Mesothelial cell of epicardium (in vitro differentiated cells): ENCODE measurements around the gene TRNP1. TPM values are rescaled to one million over a fixed set of nuclear protein-coding genes. Genes with fewer than 3 reads are reported as not detected.

Experiments used
- DNase-seq, 2 experiments: peaks; one replicate each; pipeline ENCODE4 v3.0.0; 2021; ENCODE audit warnings: low spot score in 2 of 2; ENCODE audit not compliant: unreplicated experiment in 2 of 2
- H3K27ac Mint-ChIP-seq: 2 replicates; pipeline ENCODE4 v1.8.0; 2021; ENCODE audit warnings: mixed read lengths
- H3K27me3 Mint-ChIP-seq: 2 replicates; pipeline ENCODE4 v1.8.0; 2021; ENCODE audit warnings: low read depth, mixed read lengths
- H3K36me3 Mint-ChIP-seq: 2 replicates; pipeline ENCODE4 v1.8.0; 2021; ENCODE audit warnings: mixed read lengths
- H3K4me1 Mint-ChIP-seq: 2 replicates; pipeline ENCODE4 v1.8.0; 2021; ENCODE audit warnings: mixed read lengths
- H3K4me3 Mint-ChIP-seq: 2 replicates; pipeline ENCODE4 v1.8.0; 2021; ENCODE audit warnings: mild to moderate bottlenecking, moderate library complexity, mixed read lengths
- H3K9me3 Mint-ChIP-seq: 2 replicates; pipeline ENCODE4 v1.8.0; 2021; ENCODE audit warnings: mixed read lengths
- total RNA-seq: library from RNA; stranded (reverse); gene quantifications from 3 replicates; pipeline ENCODE4 v1.2.1, GENCODE V29; 2021
- TF ChIP-seq, protein P1 (sequence below): fragments of 200-600 bp; sonication (generic); IDR thresholded peaks from one replicate; pipeline ENCODE4 v1.5.0; 2021; ENCODE audit warnings: antibody characterized with exemption; ENCODE audit not compliant: unreplicated experiment

The TRNP1 gene
- total RNA-seq, 1 donor from 2014 or later = 29.3 TPM

GRCh38 chr1:27045973-27046558 lies 52.6 kb downstream of the TRNP1 start:
- no peaks in the 10 kb centered on the region for H3K9me3 Mint-ChIP-seq
- H3K27me3 Mint-ChIP-seq = no peaks in the 10 kb centered on the region
- peak; percentile 50 to 80 for DNase-seq
- TF ChIP-seq, protein P1, sequence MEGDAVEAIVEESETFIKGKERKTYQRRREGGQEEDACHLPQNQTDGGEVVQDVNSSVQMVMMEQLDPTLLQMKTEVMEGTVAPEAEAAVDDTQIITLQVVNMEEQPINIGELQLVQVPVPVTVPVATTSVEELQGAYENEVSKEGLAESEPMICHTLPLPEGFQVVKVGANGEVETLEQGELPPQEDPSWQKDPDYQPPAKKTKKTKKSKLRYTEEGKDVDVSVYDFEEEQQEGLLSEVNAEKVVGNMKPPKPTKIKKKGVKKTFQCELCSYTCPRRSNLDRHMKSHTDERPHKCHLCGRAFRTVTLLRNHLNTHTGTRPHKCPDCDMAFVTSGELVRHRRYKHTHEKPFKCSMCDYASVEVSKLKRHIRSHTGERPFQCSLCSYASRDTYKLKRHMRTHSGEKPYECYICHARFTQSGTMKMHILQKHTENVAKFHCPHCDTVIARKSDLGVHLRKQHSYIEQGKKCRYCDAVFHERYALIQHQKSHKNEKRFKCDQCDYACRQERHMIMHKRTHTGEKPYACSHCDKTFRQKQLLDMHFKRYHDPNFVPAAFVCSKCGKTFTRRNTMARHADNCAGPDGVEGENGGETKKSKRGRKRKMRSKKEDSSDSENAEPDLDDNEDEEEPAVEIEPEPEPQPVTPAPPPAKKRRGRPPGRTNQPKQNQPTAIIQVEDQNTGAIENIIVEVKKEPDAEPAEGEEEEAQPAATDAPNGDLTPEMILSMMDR = peak; percentile 97
- no peaks in the 10 kb centered on the region for H3K4me1 Mint-ChIP-seq
- no peak overlapping the region for H3K4me3 Mint-ChIP-seq
- no peak overlapping the region for H3K27ac Mint-ChIP-seq
- no peaks in the 10 kb centered on the region for H3K36me3 Mint-ChIP-seq

DNA sequence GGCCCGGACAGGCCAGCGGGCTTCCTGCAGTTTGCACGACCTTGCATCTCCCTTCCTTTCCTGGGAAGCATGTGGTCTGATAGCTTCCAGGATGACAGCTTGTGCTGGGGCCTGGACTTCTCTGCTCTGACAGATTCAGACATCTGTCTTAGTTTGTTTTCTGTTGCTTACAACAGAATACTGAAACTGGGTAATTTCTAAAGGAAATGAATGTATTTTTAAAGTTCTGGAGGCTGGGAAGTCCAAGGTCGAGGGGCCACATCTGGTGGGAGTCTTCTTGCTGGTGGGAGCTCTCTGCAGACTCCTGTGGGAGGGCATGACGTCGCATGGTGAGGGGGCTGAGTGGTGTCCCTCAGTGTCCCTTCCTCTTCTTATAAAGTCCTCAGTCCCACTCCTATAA lies 54.4 kb downstream of the TRNP1 start:
- H3K4me1 Mint-ChIP-seq = no peaks in the 10 kb centered on the region
- TF ChIP-seq, protein P1 = no peak
- no peak for DNase-seq
- H3K9me3 Mint-ChIP-seq = no peaks in the 10 kb centered on the region
- no peak overlapping the region for H3K4me3 Mint-ChIP-seq
- H3K36me3 Mint-ChIP-seq = no peaks in the 10 kb centered on the region
- no peak overlapping the region for H3K27ac Mint-ChIP-seq
- no peaks in the 10 kb centered on the region for H3K27me3 Mint-ChIP-seq

- Mint-ChIP-seq H3K4me1 (no peaks in the 10 kb centered on the region), H3K27ac (no peak overlapping the region), H3K4me3 (no peak overlapping the region), H3K27me3 (no peaks in the 10 kb centered on the region), H3K9me3 (no peaks in the 10 kb centered on the region), H3K36me3 (no peaks in the 10 kb centered on the region)
- TF ChIP-seq, protein P1 = no peak
- no peak for DNase-seq
Measured at GRCh38 chr1:27049100-27049499, 55.6 kb downstream of the TRNP1 start.

GRCh38 chr1:27049607-27050006 lies 56.1 kb downstream of the TRNP1 start:
- no peak overlapping the region for H3K4me3 Mint-ChIP-seq
- H3K4me1 Mint-ChIP-seq = no peaks in the 10 kb centered on the region
- H3K27ac Mint-ChIP-seq = no peak overlapping the region
- TF ChIP-seq, protein P1 = no peak
- no peaks in the 10 kb centered on the region for H3K9me3 Mint-ChIP-seq
- DNase-seq = no peak
- no peaks in the 10 kb centered on the region for H3K27me3 Mint-ChIP-seq
- no peaks in the 10 kb centered on the region for H3K36me3 Mint-ChIP-seq

Other genes starting within 250 kb of the TRNP1 start
- gene PIGV, start 205.7 kb upstream of the TRNP1 start, total RNA-seq = 10.7 to 14.0 TPM (median 13.1 TPM) in 3 replicates
- gene ZDHHC18, start 167.0 kb upstream of the TRNP1 start, total RNA-seq = 25.8 to 28.8 TPM (median 28.4 TPM) in 3 replicates
- 2.7 to 4.4 TPM (median 3.8 TPM) in 3 replicates for gene SFN, start 130.5 kb upstream of the TRNP1 start, total RNA-seq
- 31.1 to 33.4 TPM (median 32.3 TPM) in 3 replicates for gene GPN2, start 103.4 kb upstream of the TRNP1 start, total RNA-seq
- gene GPATCH3, start 93.2 kb upstream of the TRNP1 start, total RNA-seq = 19.5 to 23.5 TPM (median 19.8 TPM) in 3 replicates
- not detected in 3 replicates for gene NR0B2, start 79.7 kb upstream of the TRNP1 start, total RNA-seq
- 50.8 to 55.3 TPM (median 54.4 TPM) in 3 replicates for gene NUDC, start 71.9 kb upstream of the TRNP1 start, total RNA-seq
- 11.9 to 12.9 TPM (median 12.7 TPM) in 3 replicates for gene KDF1, start 33.2 kb upstream of the TRNP1 start, total RNA-seq
- 3.3 to 4.3 TPM (median 3.4 TPM) in 3 replicates for gene TENT5B, start 19.2 kb downstream of the TRNP1 start, total RNA-seq
- gene SLC9A1, start 161.4 kb downstream of the TRNP1 start, total RNA-seq = 32.5 to 34.6 TPM (median 33.9 TPM) in 3 replicates
- 40.2 to 42.2 TPM (median 41.3 TPM) in 3 replicates for gene WDTC1, start 240.9 kb downstream of the TRNP1 start, total RNA-seq